Kidney (tissue), 14 donors: Measurements from ENCODE around the gene FAM120A. TPM values are rescaled to one million over a fixed set of nuclear protein-coding genes. Genes with fewer than 3 reads are reported as not detected.
A peak's percentile ranks its signal among the peaks of the same experiment; 100 is the strongest.

Experiments used
- DNase-seq, 5 donors: peaks; one replicate each; pipeline ENCODE4 v3.0.0-alpha.2; 2013 to 2020
- FAIRE-seq: peaks from 2 replicates; lab custom pipeline; 2012; peaks lifted over from hg19 to GRCh38; lab: Jason Lieb, UNC
- H3K27ac ChIP-seq, 2 donors: one replicate each; pipeline ENCODE4 v1.7.0; 2013; ENCODE audit warnings: low read depth in 2 of 2, low read length in 2 of 2, inconsistent platforms in 1 of 2
- H3K27me3 ChIP-seq: one replicate; pipeline ENCODE4 v1.7.1; 2013; ENCODE audit warnings: low read length, inconsistent platforms; ENCODE audit not compliant: control insufficient read depth, insufficient read depth
- H3K36me3 ChIP-seq, 3 donors: one replicate each; pipeline versions ENCODE4 v1.7.0 to v1.7.1; 2013; ENCODE audit warnings: low read length in 3 of 3, control low read depth in 1 of 3, inconsistent platforms in 1 of 3; ENCODE audit not compliant: insufficient read depth in 3 of 3, control insufficient read depth in 2 of 3
- H3K4me1 ChIP-seq, 3 donors: one replicate each; pipeline versions ENCODE4 v1.7.0 to v1.7.1; 2013; ENCODE audit warnings: low read length in 3 of 3, inconsistent platforms in 1 of 3, low read depth in 1 of 3; ENCODE audit not compliant: control insufficient read depth in 2 of 3, insufficient read depth in 2 of 3
- H3K4me3 ChIP-seq, 3 donors: one replicate each; pipeline versions ENCODE4 v1.7.0 to v1.8.1; 2013; ENCODE audit warnings: low read length in 3 of 3, control low read depth in 1 of 3, inconsistent platforms in 1 of 3
- H3K9ac ChIP-seq, 3 donors: one replicate each; pipeline versions ENCODE4 v1.7.0 to v1.7.1; 2013; ENCODE audit warnings: low read length in 3 of 3, control low read depth in 1 of 3, inconsistent platforms in 1 of 3
- H3K9me3 ChIP-seq, 3 donors: one replicate each; pipeline versions ENCODE4 v1.7.0 to v1.7.1; 2013; ENCODE audit warnings: low read length in 3 of 3, control low read depth in 1 of 3, inconsistent platforms in 1 of 3; ENCODE audit not compliant: control insufficient read depth in 2 of 3, insufficient read depth in 1 of 3
- CTCF ChIP-seq: IDR thresholded peaks from 3 replicates; pipeline ENCODE4 v1.5.1; 2012; ENCODE audit warnings: mild to moderate bottlenecking, moderate library complexity, borderline replicate concordance; ENCODE audit not compliant: insufficient read depth; ENCODE audit errors: extremely low read depth
- intact Hi-C: fragments of 100-400 bp; cut with DNase I; formaldehyde crosslinking; loops from one replicate; pipeline ENCODE4 v1.11.1; 2022
- polyA plus RNA-seq: library from polyadenylated mRNA; stranded (reverse); fragments of 350-450 nt; fragmentation: Illumina TruSeq; extraction: RNeasy Lipid Tissue Mini Kit (QIAGEN cat#74804); gene quantifications from one replicate; pipeline ENCODE4 v1.2.3, GENCODE V29; 2014; ENCODE audit warnings: low read depth, low replicate concordance; ENCODE audit not compliant: insufficient read depth
- total RNA-seq: library from RNA; stranded (reverse); fragmentation: NEBNext Ultra II Directional; extraction: Animal tissue kit (Norgen Biotek cat#: 25700); gene quantifications from one replicate; pipeline ENCODE4 v1.2.1, GENCODE V29; 2021
- donor health status: control.
- donor health status: control.
- donor health status: control.
- donor health status: control.
- donor health status: control.
- donor health status: DM: yes; HTN: yes; CAD: no.
- donor health status: Normal renal cell carcinoma (clear cell type).

The FAM120A gene
- total and polyA plus RNA-seq, 2 donors from 2014 or later = 43.7 to 127 TPM

GRCh38 chr9:93505541-93506132, 54.2 kb downstream of the FAM120A start:
- peaks cover 0 to 6% (median 2%) of the 10 kb centered on the region in 3 donors for H3K36me3 ChIP-seq
- H3K27me3 ChIP-seq = no peaks in the 10 kb centered on the region
- intact Hi-C loops = no loop called here
- no peak overlapping the region for H3K27ac ChIP-seq
- no peak overlapping the region for H3K4me3 ChIP-seq
- H3K9ac ChIP-seq = no peak overlapping the region
- no peak for FAIRE-seq
- H3K4me1 ChIP-seq = peaks cover 0 to 6% (median 4%) of the 10 kb centered on the region in 3 donors
- peak in 2 of 5 donors; percentile 51 to 57 for DNase-seq
- no peaks in the 10 kb centered on the region for H3K9me3 ChIP-seq
- no peak for TF ChIP-seq CTCF

GRCh38 chr9:93507768-93508167, 56.3 kb downstream of the FAM120A start:
- intact Hi-C loops = no loop called here
- DNase-seq (no peak), FAIRE-seq (no peak)
- Histone ChIP-seq H3K9me3 (no peaks in the 10 kb centered on the region), H3K27ac (no peak overlapping the region), H3K36me3 (peaks cover 0 to under 1% (median 0%) of the 10 kb centered on the region in 3 donors), H3K4me1 (no peaks in the 10 kb centered on the region), H3K9ac (no peak overlapping the region), H3K4me3 (no peak overlapping the region), H3K27me3 (no peaks in the 10 kb centered on the region)
- no peak for TF ChIP-seq CTCF

GRCh38 chr9:93508207-93508606, 56.7 kb downstream of the FAM120A start:
- Histone ChIP-seq H3K9ac (no peak overlapping the region), H3K27ac (no peak overlapping the region), H3K4me1 (no peaks in the 10 kb centered on the region), H3K4me3 (no peak overlapping the region), H3K36me3 (no peaks in the 10 kb centered on the region), H3K9me3 (no peaks in the 10 kb centered on the region), H3K27me3 (no peaks in the 10 kb centered on the region)
- FAIRE-seq = no peak
- DNase-seq = no peak
- TF ChIP-seq CTCF = no peak
- intact Hi-C loops = no loop called here

GRCh38 chr9:93509084-93509483, 57.6 kb downstream of the FAM120A start:
- no peaks in the 10 kb centered on the region for H3K9me3 ChIP-seq
- H3K9ac ChIP-seq = no peak overlapping the region
- TF ChIP-seq CTCF = no peak
- intact Hi-C loops = no loop called here
- no peaks in the 10 kb centered on the region for H3K36me3 ChIP-seq
- no peak overlapping the region for H3K27ac ChIP-seq
- FAIRE-seq = no peak
- no peak for DNase-seq
- H3K4me1 ChIP-seq = peaks cover 0 to 2% (median 0%) of the 10 kb centered on the region in 3 donors
- no peak overlapping the region for H3K4me3 ChIP-seq
- H3K27me3 ChIP-seq = no peaks in the 10 kb centered on the region
